Transverse colon (tissue), 4 donors: Measurements from ENCODE around the gene ZNF607.

Experiments used
- EP300 ChIP-seq: sonication (generic); formaldehyde crosslinking; IDR thresholded peaks from one replicate; pipeline ENCODE4 v1.6.1; 2017; ENCODE audit warnings: antibody characterized with exemption, low read depth
- POLR2A ChIP-seq: fragments of 450-650 bp; IDR thresholded peaks from one replicate; pipeline ENCODE4 v1.6.1; 2016; ENCODE audit warnings: antibody characterized with exemption, mild to moderate bottlenecking, moderate library complexity
- POLR2AphosphoS5 ChIP-seq, 3 donors: sonication (generic); formaldehyde crosslinking; IDR thresholded peaks; one replicate each; pipeline ENCODE4 v1.6.1; 2016; ENCODE audit warnings: antibody characterized with exemption in 3 of 3
- TF ChIP-seq, protein P1 (sequence below), 5 experiments: fragments of 200-600 bp in 3 of 5; fragments of 450-650 bp in 2 of 5; sonication (generic) in 3 of 5; IDR thresholded peaks; 1 replicate in 2 of 5; 2 replicates in 3 of 5; pipeline ENCODE4 v1.5.1; 2016 to 2017; ENCODE audit warnings: antibody characterized with exemption in 5 of 5, inconsistent platforms in 3 of 5, mild to moderate bottlenecking in 2 of 5, moderate library complexity in 1 of 5

DNA sequence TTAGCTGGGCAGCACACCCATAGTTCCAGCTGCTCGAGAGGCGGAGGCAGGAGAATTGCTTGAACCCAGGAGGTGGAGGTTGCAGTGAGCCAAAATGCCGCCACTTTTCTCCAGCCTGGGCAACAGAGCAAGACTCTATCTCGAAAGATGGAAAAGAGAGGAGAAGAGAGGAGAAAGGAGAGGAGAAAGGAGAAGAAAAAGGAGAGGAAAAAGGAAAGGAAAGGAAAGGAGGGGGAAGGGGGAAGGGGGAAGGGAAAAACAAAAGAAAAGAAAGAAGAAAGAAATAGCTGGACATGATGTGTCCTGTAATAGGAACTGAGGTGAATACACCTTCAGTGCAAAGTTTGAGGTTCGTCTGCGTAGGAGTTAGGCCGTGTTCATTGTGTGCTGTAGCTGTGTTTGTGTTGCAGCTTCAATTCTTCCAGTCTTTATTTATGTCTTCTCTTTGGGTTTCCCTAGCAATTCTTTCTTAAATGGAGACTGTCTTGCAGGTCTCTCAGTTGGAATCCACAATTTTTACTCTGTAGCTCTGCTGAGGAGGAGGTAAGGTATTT, 13.4 kb downstream of the ZNF607 start:
- TF ChIP-seq, protein P1, sequence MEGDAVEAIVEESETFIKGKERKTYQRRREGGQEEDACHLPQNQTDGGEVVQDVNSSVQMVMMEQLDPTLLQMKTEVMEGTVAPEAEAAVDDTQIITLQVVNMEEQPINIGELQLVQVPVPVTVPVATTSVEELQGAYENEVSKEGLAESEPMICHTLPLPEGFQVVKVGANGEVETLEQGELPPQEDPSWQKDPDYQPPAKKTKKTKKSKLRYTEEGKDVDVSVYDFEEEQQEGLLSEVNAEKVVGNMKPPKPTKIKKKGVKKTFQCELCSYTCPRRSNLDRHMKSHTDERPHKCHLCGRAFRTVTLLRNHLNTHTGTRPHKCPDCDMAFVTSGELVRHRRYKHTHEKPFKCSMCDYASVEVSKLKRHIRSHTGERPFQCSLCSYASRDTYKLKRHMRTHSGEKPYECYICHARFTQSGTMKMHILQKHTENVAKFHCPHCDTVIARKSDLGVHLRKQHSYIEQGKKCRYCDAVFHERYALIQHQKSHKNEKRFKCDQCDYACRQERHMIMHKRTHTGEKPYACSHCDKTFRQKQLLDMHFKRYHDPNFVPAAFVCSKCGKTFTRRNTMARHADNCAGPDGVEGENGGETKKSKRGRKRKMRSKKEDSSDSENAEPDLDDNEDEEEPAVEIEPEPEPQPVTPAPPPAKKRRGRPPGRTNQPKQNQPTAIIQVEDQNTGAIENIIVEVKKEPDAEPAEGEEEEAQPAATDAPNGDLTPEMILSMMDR (IDR thresholded peaks at IDR 0.05), result no peak
- no peak for TF ChIP-seq POLR2A
- TF ChIP-seq POLR2AphosphoS5 (IDR thresholded peaks at IDR 0.05), result no peak
- no peak for TF ChIP-seq EP300
